ENCODE data around the gene SHANK3. TPM values are rescaled to one million over a fixed set of nuclear protein-coding genes. Genes with fewer than 3 reads are reported as not detected.

Gene SHANK3
- total RNA-seq, 4 donors from 2014 or later = 2.8 to 36.3 (median 10.8) TPM

- no peaks in the 10 kb centered on the region for H3K36me3 ChIP-seq
These were observed 29.0 kb downstream of the SHANK3 start for GRCh38 chr22:50701428-50702154.

GRCh38 chr22:50702261-50702671 lies 29.6 kb downstream of the SHANK3 start:
- H3K4me1 ChIP-seq = peaks cover 0 to 13% (median 0%) of the 10 kb centered on the region in 4 donors
- H3K27ac ChIP-seq = no peak overlapping the region
- DNase-seq = peak in 1 of 3 donors; percentile 36
- H3K36me3 ChIP-seq = no peaks in the 10 kb centered on the region
- H3K4me3 ChIP-seq = no peak overlapping the region
- H3K27me3 ChIP-seq = no peaks in the 10 kb centered on the region
- TF ChIP-seq POLR2A (IDR thresholded peaks at IDR 0.05) (no peak), CTCF (IDR thresholded peaks at IDR 0.05) (no peak)
- no peaks in the 10 kb centered on the region for H3K9me3 ChIP-seq

More at GRCh38 chr22:50701428-50702154, 29.0 kb downstream of the SHANK3 start:
- H3K9me3 ChIP-seq = no peaks in the 10 kb centered on the region
- H3K27me3 ChIP-seq = no peaks in the 10 kb centered on the region
- peak in 1 of 3 donors; percentile 14 for DNase-seq
- TF ChIP-seq POLR2A (IDR thresholded peaks at IDR 0.05) (no peak), CTCF (IDR thresholded peaks at IDR 0.05) (no peak)
- no peak overlapping the region for H3K27ac ChIP-seq
- no peak overlapping the region for H3K4me3 ChIP-seq
- peaks cover 0 to 19% (median 0%) of the 10 kb centered on the region in 4 donors for H3K4me1 ChIP-seq

GRCh38 chr22:50702821-50703725 lies 30.4 kb downstream of the SHANK3 start:
- Histone ChIP-seq H3K27ac (no peak overlapping the region), H3K4me1 (peaks cover 0 to 8% (median 0%) of the 10 kb centered on the region in 4 donors), H3K36me3 (no peaks in the 10 kb centered on the region), H3K9me3 (no peaks in the 10 kb centered on the region), H3K4me3 (no peak overlapping the region), H3K27me3 (no peaks in the 10 kb centered on the region)
- peak in 1 of 3 donors; percentile 44 for DNase-seq
- TF ChIP-seq CTCF (IDR thresholded peaks at IDR 0.05) = no peak
- no peak for TF ChIP-seq POLR2A (IDR thresholded peaks at IDR 0.05)

GRCh38 chr22:50703726-50704509 lies 31.3 kb downstream of the SHANK3 start:
- TF ChIP-seq CTCF (IDR thresholded peaks at IDR 0.05) (no peak), POLR2A (IDR thresholded peaks at IDR 0.05) (no peak)
- no peak for DNase-seq

More at GRCh38 chr22:50703726-50704509, 31.3 kb downstream of the SHANK3 start:
- Histone ChIP-seq H3K4me3 (no peak overlapping the region), H3K36me3 (no peaks in the 10 kb centered on the region), H3K27me3 (no peaks in the 10 kb centered on the region), H3K27ac (no peak overlapping the region), H3K4me1 (peaks cover 0 to 5% (median 0%) of the 10 kb centered on the region in 4 donors), H3K9me3 (no peaks in the 10 kb centered on the region)
